GM12878 (cell line): ENCODE measurements around the gene APOL4. TPM values are rescaled to one million over a fixed set of nuclear protein-coding genes. Genes with fewer than 3 reads are reported as not detected.

Experiments used
- ATAC-seq: fragments of 200-7000 bp; cut with Tn5 transposase; 3 replicates; pipeline ENCODE4 v1.9.1; 2020; ENCODE audit warnings: mild to moderate bottlenecking, moderate library complexity
- BruUV-seq: library from RNA; stranded (reverse); fragments of 400-500 nt; replicated peaks from 2 replicates; lab custom pipeline; 2021; lab: Mats Ljungman, UMichigan
- CTCF ChIA-PET: fragments of 300-600 bp; sonication (Branson Sonifier 250); formaldehyde crosslinking; extraction: SDS; loops from one replicate; lab custom pipeline; 2021; ENCODE audit warnings: inconsistent platforms; lab: Yijun Ruan, JAX
- POLR2A ChIA-PET: fragments of 350-600 bp; formaldehyde crosslinking; extraction: SDS; loops from one replicate; lab custom pipeline; 2021; ENCODE audit warnings: inconsistent platforms; lab: Charles Lee
- RAD21 ChIA-PET: fragments of 300-600 bp; sonication (Branson Sonifier 250); formaldehyde crosslinking; loops from one replicate; lab custom pipeline; 2023; ENCODE audit warnings: antibody characterized with exemption; ENCODE audit not compliant: unreplicated experiment; lab: Charles Lee
- SMC1A ChIA-PET: fragments of 300-600 bp; sonication (Branson Sonifier 250); formaldehyde crosslinking; loops from one replicate; lab custom pipeline; 2023; ENCODE audit not compliant: unreplicated experiment, uncharacterized antibody; lab: Charles Lee
- DNase-seq: peaks from one replicate; pipeline ENCODE4 v3.0.0-alpha.2; 2011; ENCODE audit warnings: low read depth, low spot score
- FAIRE-seq: peaks from 3 replicates; lab custom pipeline; 2011; peaks lifted over from hg19 to GRCh38; lab: Jason Lieb, UNC
- H2AFZ ChIP-seq: 2 replicates; pipeline ENCODE4 v1.6.0; 2011; ENCODE audit warnings: low read depth, low read length, control low read depth; ENCODE audit not compliant: control insufficient read depth
- H3K27ac ChIP-seq: 2 replicates; pipeline ENCODE4 v1.5.1; 2011; ENCODE audit warnings: control low read depth; ENCODE audit not compliant: control insufficient read depth, insufficient read depth
- H3K27me3 ChIP-seq, 2 experiments: replicated peaks in 1 of 2; 2 replicates each; pipeline versions ENCODE4 v1.6.0 to v1.6.1; 2011; ENCODE audit warnings: low read length in 1 of 2; ENCODE audit not compliant: control insufficient read depth in 2 of 2, insufficient read depth in 2 of 2
- H3K36me3 ChIP-seq, 2 experiments: 2 replicates each; pipeline ENCODE4 v1.5.1; 2011; ENCODE audit warnings: low read length in 1 of 2; ENCODE audit not compliant: control insufficient read depth in 2 of 2, insufficient read depth in 2 of 2
- H3K4me1 ChIP-seq: 2 replicates; pipeline ENCODE4 v1.6.1; 2011; ENCODE audit warnings: mild to moderate bottlenecking, low read length, moderate library complexity, mixed read lengths; ENCODE audit not compliant: control insufficient read depth, insufficient read depth
- H3K4me2 ChIP-seq: 2 replicates; pipeline ENCODE4 v1.6.0; 2011; ENCODE audit warnings: control low read depth; ENCODE audit not compliant: control insufficient read depth, insufficient read depth
- H3K4me3 ChIP-seq: fragments of 200-600 bp; sonication (generic); 2 replicates; pipeline ENCODE4 v1.5.1; 2016
- H3K79me2 ChIP-seq: 2 replicates; pipeline ENCODE4 v1.6.0; 2011; ENCODE audit warnings: low read length; ENCODE audit not compliant: control insufficient read depth, insufficient read depth
- H3K9ac ChIP-seq: 2 replicates; pipeline ENCODE4 v1.8.0; 2011; ENCODE audit warnings: low read length, control low read depth, mixed read lengths; ENCODE audit not compliant: control insufficient read depth, insufficient read depth
- H3K9me3 ChIP-seq: replicated peaks from 3 replicates; pipeline ENCODE4 v1.5.1; 2011; ENCODE audit warnings: mild to moderate bottlenecking, low read length; ENCODE audit not compliant: control insufficient read depth, insufficient read depth
- H4K20me1 ChIP-seq: 2 replicates; pipeline ENCODE4 v1.6.0; 2011; ENCODE audit not compliant: control insufficient read depth, insufficient read depth
- BCL11A ChIP-seq: IDR thresholded peaks from 2 replicates; pipeline ENCODE4 v1.6.1; 2011; ENCODE audit warnings: low read depth, low read length
- CBX3 ChIP-seq: fragments of 200-600 bp; sonication (generic); IDR thresholded peaks from 2 replicates; pipeline ENCODE4 v1.6.1; 2016; ENCODE audit warnings: low read depth, borderline replicate concordance
- FOXK2 ChIP-seq: fragments of 450-650 bp; IDR thresholded peaks from 2 replicates; pipeline ENCODE4 v1.6.1; 2017; ENCODE audit warnings: mild to moderate bottlenecking, moderate library complexity
- HDAC2 ChIP-seq: fragments of 200-600 bp; sonication (generic); IDR thresholded peaks from 2 replicates; pipeline ENCODE4 v1.6.1; 2017
- IKZF2 ChIP-seq, 2 experiments: fragments of 450-650 bp; IDR thresholded peaks; 2 replicates each; pipeline ENCODE4 v1.6.1; 2017; ENCODE audit warnings: mild to moderate bottlenecking in 2 of 2, moderate library complexity in 2 of 2
- JUNB ChIP-seq: IDR thresholded peaks from 2 replicates; pipeline ENCODE4 v1.6.1; 2016; ENCODE audit warnings: antibody characterized with exemption, mild to moderate bottlenecking
- KDM1A ChIP-seq: fragments of 200-600 bp; sonication (generic); IDR thresholded peaks from 2 replicates; pipeline ENCODE4 v1.6.1; 2016; ENCODE audit warnings: borderline replicate concordance
- MTA3 ChIP-seq: IDR thresholded peaks from 2 replicates; pipeline ENCODE4 v1.6.1; 2012; ENCODE audit warnings: low read length, inconsistent platforms, borderline replicate concordance
- NR2C1 ChIP-seq: fragments of 450-650 bp; IDR thresholded peaks from 2 replicates; pipeline ENCODE4 v1.6.1; 2017; ENCODE audit warnings: antibody characterized with exemption, mild to moderate bottlenecking, moderate library complexity
- REST ChIP-seq: IDR thresholded peaks from 2 replicates; pipeline ENCODE4 v1.6.1; 2012; ENCODE audit warnings: mild to moderate bottlenecking, low read depth, low read length
- SMAD5 ChIP-seq: IDR thresholded peaks from 2 replicates; pipeline ENCODE4 v1.6.1; 2016; ENCODE audit warnings: antibody characterized with exemption, low read depth
- SMC3 ChIP-seq: IDR thresholded peaks from 2 replicates; pipeline ENCODE4 v1.6.1; 2011; ENCODE audit warnings: low read length, improper control_type of control experiment, borderline replicate concordance
- STAT1 ChIP-seq: fragments of 450-650 bp; conservative IDR thresholded peaks from 2 replicates; pipeline ENCODE4 v1.6.1; 2014; ENCODE audit warnings: antibody characterized with exemption, mild to moderate bottlenecking
- SUZ12 ChIP-seq: fragments of 200-600 bp; sonication (generic); IDR thresholded peaks from one replicate; pipeline ENCODE4 v1.6.1; 2018; ENCODE audit warnings: antibody characterized with exemption, mild to moderate bottlenecking; ENCODE audit not compliant: unreplicated experiment
- YY1 ChIP-seq: IDR thresholded peaks from 2 replicates; pipeline ENCODE4 v1.6.1; 2011; ENCODE audit warnings: low read depth, mild to moderate bottlenecking, low read length
- ZNF622 ChIP-seq: fragments of 450-650 bp; IDR thresholded peaks from 2 replicates; pipeline ENCODE4 v1.6.1; 2017; ENCODE audit warnings: mild to moderate bottlenecking, inconsistent platforms
- WGBS: methylation state at CpG from one replicate; pipeline ENCODE4 v1.1.6; 2016; ENCODE audit warnings: low lambda C conversion rate; ENCODE audit not compliant: insufficient replicate concordance, insufficient coverage; ENCODE audit errors: missing lambda C conversion rate; 5-methylcytosine and 5-hydroxymethylcytosine counted together
- in situ Hi-C: fragments of 300-500 bp; cut with MboI; formaldehyde crosslinking; loops from 9 replicates; pipeline ENCODE4 v1.14.3; 2018; ENCODE audit warnings: mixed read lengths
- intact Hi-C: fragments of 100-400 bp; cut with micrococcal nuclease; formaldehyde crosslinking; loops from one replicate; pipeline ENCODE4 v1.14.2; 2022; ENCODE audit not compliant: unreplicated experiment
- polyA plus RNA-seq, 11 experiments: library from polyadenylated mRNA; depleted of rRNA in 4 of 11; unstranded in 6 of 11; stranded (reverse) in 5 of 11; fragments of >200 nt; fragmentation: Nextera tagmentation in 4 of 11; fragmentation: Illumina TruSeq in 1 of 11; extraction: Ambion mirVana in 4 of 11; extraction: Trizol in 1 of 11; gene quantifications; 1 replicate in 1 of 11; 2 replicates in 10 of 11; pipeline versions ENCODE4 v1.2.1 to v1.2.3, GENCODE V29; 2011 to 2016; ENCODE audit warnings: inconsistent platforms in 2 of 11, missing spikeins in 2 of 11, low read depth in 1 of 11
- total RNA-seq, 4 experiments: library from RNA; depleted of rRNA in 3 of 4; stranded (reverse); fragments of >200 nt in 3 of 4; fragmentation: Illumina TruSeq in 1 of 4; extraction: Trizol in 1 of 4; gene quantifications; 2 replicates each; pipeline versions ENCODE4 v1.2.1 to v1.2.3, GENCODE V29; 2013 to 2021
- TF ChIP-seq, protein P1 (sequence below): IDR thresholded peaks from 2 replicates; pipeline ENCODE4 v1.6.1; 2011; ENCODE audit warnings: mild to moderate bottlenecking, low read depth, low read length, moderate library complexity; ENCODE audit not compliant: insufficient replicate concordance
- TF ChIP-seq, protein P2 (sequence below): fragments of 450-650 bp; IDR thresholded peaks from 2 replicates; pipeline ENCODE4 v1.6.1; 2017; ENCODE audit warnings: low read depth, mild to moderate bottlenecking, moderate library complexity

APOL4 gene
- total and polyA plus RNA-seq, 10 of the 15 experiments (the other 5 are each of a cell fraction or from before 2014, with no cell fraction given): 0.03 to 0.24 (median 0.19) TPM; not detected in 7

DNA sequence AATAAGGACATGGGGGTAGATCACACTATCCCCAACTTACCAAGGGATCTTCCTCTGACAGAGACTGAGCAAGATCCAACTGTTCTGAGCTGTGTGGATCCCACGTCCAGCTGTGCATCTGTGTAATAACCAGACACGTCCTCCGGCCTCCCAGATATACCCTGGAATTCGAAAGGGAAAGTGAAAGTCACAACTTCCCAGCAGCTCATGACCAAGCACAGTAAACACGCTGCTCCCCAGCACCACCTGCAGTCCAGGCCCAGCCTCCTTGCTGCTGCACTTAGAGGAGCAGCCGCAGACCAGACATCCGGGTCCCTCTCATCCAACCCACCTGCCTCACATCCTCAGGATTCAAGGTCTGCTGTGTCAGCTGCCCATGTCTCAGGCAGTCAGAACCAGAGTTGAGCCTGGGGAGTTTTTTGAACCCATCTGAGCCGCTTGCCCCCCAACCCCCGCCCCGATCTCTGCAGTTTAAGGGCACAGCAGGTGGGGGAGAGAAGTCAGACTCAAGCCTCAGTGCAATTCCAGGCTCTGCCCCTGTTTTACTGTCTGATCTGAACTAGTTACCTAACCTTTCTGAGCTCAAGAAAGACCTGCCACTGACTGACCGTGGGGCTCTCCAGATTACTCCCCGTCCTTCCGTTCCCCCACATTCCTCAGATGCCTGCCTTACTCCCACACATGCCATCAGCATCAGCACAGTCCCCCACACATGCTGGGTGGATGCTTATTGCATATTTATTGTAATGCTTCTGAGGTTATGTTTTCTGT is 38.0 kb upstream of the APOL4 start, which contains the start of gene APOL2:
Gene APOL2 (minus strand): TSS at position 127 of the 771 bp plus-strand sequence. CDS start 6,365 bp downstream, outside the sequence.
- SMC1A ChIA-PET: interaction anchor here (0.9 to 9.5 kb wide), 15 partner anchors 11 to 140 kb away, joined by 3 to 165 read pairs (median 6); partner anchors contain the start of genes APOL1 and APOL3
- Histone ChIP-seq H3K9ac (peak within 1 kb of the TSS; percentile 65), H3K4me3 (peak within 1 kb of the TSS; percentile 96), H3K79me2 (peaks cover 43% of the 10 kb centered on the region), H3K27ac (peak within 1 kb of the TSS; percentile 79), H4K20me1 (no peaks in the 10 kb centered on the region), H3K27me3 (no peaks in the 10 kb centered on the region), H3K36me3 (peaks cover 0 to 10% of the 10 kb centered on the region in 2 experiments; a peak in 1 of 4 replicates), H3K9me3 (no peaks in the 10 kb centered on the region; the same call in 2 of the 3 replicates), H3K4me1 (peaks cover 23% of the 10 kb centered on the region), H2AFZ (peak within 1 kb of the TSS; percentile 92), H3K4me2 (peak within 1 kb of the TSS; percentile 88)
- in situ Hi-C loops: no loop called here
- BruUV-seq: no TSS peak
- intact Hi-C loops: loop anchor here (5.0 kb wide), 1 partner anchor 38 kb away; no protein-coding TSS in a partner anchor
- RAD21 ChIA-PET: interaction anchor here (0.7 to 4.7 kb wide), 13 partner anchors 14 to 242 kb away, joined by 3 to 100 read pairs (median 6); partner anchors contain the start of genes APOL1, APOL3 and APOL4
- POLR2A ChIA-PET: interaction anchor here (0.8 to 7.7 kb wide), 6 partner anchors 8 to 242 kb away, joined by 3 to 99 read pairs (median 5); partner anchors contain the start of genes APOL1 and TXN2
- DNase-seq (peak; percentile 75), ATAC-seq (peak; percentile 98), FAIRE-seq (peak; percentile 92)
- CTCF ChIA-PET: interaction anchor here (0.5 to 8.0 kb wide), 29 partner anchors 8 to 299 kb away, joined by 3 to 153 read pairs (median 4); partner anchors contain the start of gene APOL1
- 21% methylated on average over 13 of the region's 13 CpGs for WGBS
- TF ChIP-seq, protein P1, sequence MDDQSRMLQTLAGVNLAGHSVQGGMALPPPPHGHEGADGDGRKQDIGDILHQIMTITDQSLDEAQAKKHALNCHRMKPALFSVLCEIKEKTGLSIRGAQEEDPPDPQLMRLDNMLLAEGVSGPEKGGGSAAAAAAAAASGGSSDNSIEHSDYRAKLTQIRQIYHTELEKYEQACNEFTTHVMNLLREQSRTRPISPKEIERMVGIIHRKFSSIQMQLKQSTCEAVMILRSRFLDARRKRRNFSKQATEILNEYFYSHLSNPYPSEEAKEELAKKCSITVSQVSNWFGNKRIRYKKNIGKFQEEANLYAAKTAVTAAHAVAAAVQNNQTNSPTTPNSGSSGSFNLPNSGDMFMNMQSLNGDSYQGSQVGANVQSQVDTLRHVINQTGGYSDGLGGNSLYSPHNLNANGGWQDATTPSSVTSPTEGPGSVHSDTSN: no peak
- TF ChIP-seq REST: no peak
- TF ChIP-seq BCL11A: no peak
- TF ChIP-seq, protein P2, sequence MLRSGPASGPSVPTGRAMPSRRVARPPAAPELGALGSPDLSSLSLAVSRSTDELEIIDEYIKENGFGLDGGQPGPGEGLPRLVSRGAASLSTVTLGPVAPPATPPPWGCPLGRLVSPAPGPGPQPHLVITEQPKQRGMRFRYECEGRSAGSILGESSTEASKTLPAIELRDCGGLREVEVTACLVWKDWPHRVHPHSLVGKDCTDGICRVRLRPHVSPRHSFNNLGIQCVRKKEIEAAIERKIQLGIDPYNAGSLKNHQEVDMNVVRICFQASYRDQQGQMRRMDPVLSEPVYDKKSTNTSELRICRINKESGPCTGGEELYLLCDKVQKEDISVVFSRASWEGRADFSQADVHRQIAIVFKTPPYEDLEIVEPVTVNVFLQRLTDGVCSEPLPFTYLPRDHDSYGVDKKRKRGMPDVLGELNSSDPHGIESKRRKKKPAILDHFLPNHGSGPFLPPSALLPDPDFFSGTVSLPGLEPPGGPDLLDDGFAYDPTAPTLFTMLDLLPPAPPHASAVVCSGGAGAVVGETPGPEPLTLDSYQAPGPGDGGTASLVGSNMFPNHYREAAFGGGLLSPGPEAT: peak; percentile 4; the same call in 1 of the 2 replicates
- peak; percentile 92 for TF ChIP-seq FOXK2
- TF ChIP-seq SMC3: peak; percentile 36; the same call in 1 of the 2 replicates
- no peak for TF ChIP-seq CBX3
- TF ChIP-seq MTA3: no peak
- TF ChIP-seq KDM1A: no peak
- TF ChIP-seq ZNF622: no peak
- no peak for TF ChIP-seq HDAC2
- no peak for TF ChIP-seq SMAD5
- peak; percentile 68 to 79 for TF ChIP-seq IKZF2 (IDR thresholded peaks at IDR 0.05)
- TF ChIP-seq STAT1: no peak
- no peak for TF ChIP-seq NR2C1
- 0 out of 2 replicates have a peak, but pooled peaks have one; percentile 19 for TF ChIP-seq JUNB
- no peak for TF ChIP-seq SUZ12
- TF ChIP-seq YY1: 0 out of 2 replicates have a peak, but pooled peaks have one; percentile 11
